HFFc6 (cell line): ENCODE results near the gene TUBA4B. TPM values are rescaled to one million over a fixed set of nuclear protein-coding genes. Genes with fewer than 3 reads are reported as not detected.

Experiments used
- DNase-seq: peaks from one replicate; pipeline ENCODE4 v3.0.0-alpha.2; 2018
- H3K27ac Mint-ChIP-seq: 2 replicates; pipeline ENCODE4 v1.8.0; 2020; ENCODE audit warnings: mild to moderate bottlenecking, mixed read lengths
- H3K27me3 Mint-ChIP-seq: 2 replicates; pipeline ENCODE4 v1.8.0; 2021; ENCODE audit warnings: mild to moderate bottlenecking, moderate library complexity, mixed read lengths; ENCODE audit not compliant: insufficient read depth
- H3K36me3 Mint-ChIP-seq: 2 replicates; pipeline ENCODE4 v1.8.0; 2021; ENCODE audit warnings: low read depth, mixed read lengths
- H3K4me1 Mint-ChIP-seq: 2 replicates; pipeline ENCODE4 v1.8.0; 2020; ENCODE audit warnings: low read depth, mixed read lengths
- H3K4me3 Mint-ChIP-seq: 2 replicates; pipeline ENCODE4 v1.8.0; 2020; ENCODE audit warnings: mild to moderate bottlenecking, moderate library complexity, mixed read lengths
- H3K9me3 Mint-ChIP-seq: 2 replicates; pipeline ENCODE4 v1.8.0; 2020; ENCODE audit warnings: mild to moderate bottlenecking, mixed read lengths
- CTCF ChIP-seq: fragments of 200-600 bp; sonication (generic); IDR thresholded peaks from 2 replicates; pipeline ENCODE4 v1.5.0; 2021; ENCODE audit warnings: antibody characterized with exemption, mild to moderate bottlenecking
- total RNA-seq, 6 experiments: library from RNA; stranded (reverse); fragmentation: NEBNext Ultra II Directional; extraction: Animal tissue kit (Norgen Biotek cat#: 25700); gene quantifications; 2 replicates in 1 of 6; 3 replicates in 5 of 6; pipeline ENCODE4 v1.2.3, GENCODE V29; 2021

TUBA4B gene
- total RNA-seq, 6 experiments from 2014 or later, result not detected

- H3K4me1 Mint-ChIP-seq, result peaks cover 26% of the 10 kb centered on the region
- no peak for DNase-seq
- H3K27me3 Mint-ChIP-seq, result peaks cover 3% of the 10 kb centered on the region; the same call in 1 of the 2 replicates
- TF ChIP-seq CTCF, result no peak
- peaks cover under 1% of the 10 kb centered on the region; the same call in 1 of the 2 replicates for H3K36me3 Mint-ChIP-seq
- H3K9me3 Mint-ChIP-seq, result no peaks in the 10 kb centered on the region
- peak overlapping the region; percentile 97 for H3K27ac Mint-ChIP-seq
- peak overlapping the region; percentile 97 for H3K4me3 Mint-ChIP-seq
These were observed 8.3 kb upstream of the TUBA4B start for GRCh38 chr2:219244789-219245147.

GRCh38 chr2:219245148-219245898 is 7.7 kb upstream of the TUBA4B start, which contains the start of the genes GLB1L and STK16:
Gene GLB1L, minus strand, starts transcription at chr2:219245444. Its CDS starts 1,871 bp downstream, at chr2:219243573.
Gene STK16, plus strand, starts transcription at chr2:219245479. Its CDS starts 521 bp downstream, at chr2:219246000.
- H3K36me3 Mint-ChIP-seq, result peaks cover 6% of the 10 kb centered on the region; the same call in 1 of the 2 replicates
- peaks cover 3% of the 10 kb centered on the region; the same call in 1 of the 2 replicates for H3K27me3 Mint-ChIP-seq
- peaks cover 31% of the 10 kb centered on the region for H3K4me1 Mint-ChIP-seq
- H3K4me3 Mint-ChIP-seq, result peak within 1 kb of the TSS; percentile 97
- TF ChIP-seq CTCF, result no peak
- peak within 1 kb of the TSS; percentile 97 for H3K27ac Mint-ChIP-seq
- DNase-seq, result peak; percentile 92
- H3K9me3 Mint-ChIP-seq, result no peaks in the 10 kb centered on the region

- no peak for DNase-seq
These were observed 7.2 kb upstream of the TUBA4B start for GRCh38 chr2:219245899-219246230.

GRCh38 chr2:219246559-219246958 is 6.5 kb upstream of the TUBA4B start:
- Mint-ChIP-seq H3K27ac (peak overlapping the region; percentile 97), H3K4me3 (peak overlapping the region; percentile 97), H3K36me3 (peaks cover 15% of the 10 kb centered on the region; the same call in 1 of the 2 replicates), H3K27me3 (peaks cover 3% of the 10 kb centered on the region), H3K9me3 (no peaks in the 10 kb centered on the region), H3K4me1 (peaks cover 43% of the 10 kb centered on the region)
- no peak for TF ChIP-seq CTCF
- DNase-seq, result no peak

More at GRCh38 chr2:219245899-219246230, 7.2 kb upstream of the TUBA4B start:
- H3K27ac Mint-ChIP-seq, result peak overlapping the region; percentile 97
- peaks cover 37% of the 10 kb centered on the region for H3K4me1 Mint-ChIP-seq
- H3K4me3 Mint-ChIP-seq, result peak overlapping the region; percentile 97
- peaks cover 11% of the 10 kb centered on the region; the same call in 1 of the 2 replicates for H3K36me3 Mint-ChIP-seq
- H3K27me3 Mint-ChIP-seq, result peaks cover 3% of the 10 kb centered on the region
- no peak for TF ChIP-seq CTCF
- H3K9me3 Mint-ChIP-seq, result no peaks in the 10 kb centered on the region

- H3K27ac Mint-ChIP-seq, result peak overlapping the region; percentile 96
- no peak for TF ChIP-seq CTCF
- H3K27me3 Mint-ChIP-seq, result peaks cover 3% of the 10 kb centered on the region
- H3K36me3 Mint-ChIP-seq, result peaks cover 15% of the 10 kb centered on the region; the same call in 1 of the 2 replicates
- H3K4me3 Mint-ChIP-seq, result no peak overlapping the region
- H3K4me1 Mint-ChIP-seq, result peaks cover 57% of the 10 kb centered on the region
- no peaks in the 10 kb centered on the region for H3K9me3 Mint-ChIP-seq
- no peak for DNase-seq
These were observed 5.1 kb upstream of the TUBA4B start for GRCh38 chr2:219247678-219248642.
